Ovary (tissue), 9 donors: ENCODE data around the gene PRKCQ. TPM values are rescaled to one million over a fixed set of nuclear protein-coding genes. Genes with fewer than 3 reads are reported as not detected.
"Not testable (repeated sequence)": the region's sequence is repeated elsewhere in the genome, so short reads cannot be mapped to it uniquely, and the experiment has no call there.

Source experiments
- DNase-seq, 5 donors: peaks; one replicate each; pipeline ENCODE4 v3.0.0-alpha.2; 2019 to 2020
- H3K27ac ChIP-seq, 2 donors: fragments of 200-600 bp; one replicate each; pipeline versions ENCODE4 v1.5.1 to v1.8.0; 2019 to 2022
- H3K27me3 ChIP-seq: fragments of 200-600 bp; one replicate; pipeline ENCODE4 v1.8.0; 2022
- H3K36me3 ChIP-seq: fragments of 200-600 bp; sonication (generic); one replicate; pipeline ENCODE4 v1.5.1; 2019
- H3K4me1 ChIP-seq: one replicate; pipeline ENCODE4 v1.8.1; 2013; ENCODE audit warnings: mild to moderate bottlenecking, moderate library complexity; ENCODE audit not compliant: insufficient read depth
- H3K4me3 ChIP-seq: fragments of 200-600 bp; sonication (generic); one replicate; pipeline ENCODE4 v1.5.1; 2017
- H3K9me3 ChIP-seq, 2 donors: fragments of 200-600 bp in 1 of 2; sonication (generic) in 1 of 2; one replicate each; pipeline versions ENCODE4 v1.5.1 to v1.8.1; 2013 to 2019; ENCODE audit warnings: mild to moderate bottlenecking in 1 of 2, moderate library complexity in 1 of 2
- CTCF ChIP-seq, 3 donors: fragments of 450-650 bp in 2 of 3; fragments of 200-600 bp in 1 of 3; IDR thresholded peaks; one replicate each; pipeline versions ENCODE4 v1.5.1 to v1.8.0; 2016 to 2022; ENCODE audit warnings: antibody characterized with exemption in 3 of 3, mild to moderate bottlenecking in 1 of 3
- EP300 ChIP-seq: sonication (generic); formaldehyde crosslinking; IDR thresholded peaks from one replicate; pipeline ENCODE4 v1.6.1; 2017; ENCODE audit warnings: antibody characterized with exemption
- POLR2A ChIP-seq: fragments of 450-650 bp; IDR thresholded peaks from one replicate; pipeline ENCODE4 v1.6.1; 2017; ENCODE audit warnings: antibody characterized with exemption, mild to moderate bottlenecking, moderate library complexity
- WGBS, 3 donors: extraction: QIAGEN DNeasy Blood & Tissue Kit in 1 of 3; methylation state at CpG; one replicate each; pipeline versions ENCODE4 v1.1.5 to v1.1.7; 2013 to 2017; 5-methylcytosine and 5-hydroxymethylcytosine counted together
- intact Hi-C, 4 donors: fragments of 100-400 bp; cut with DNase I; formaldehyde crosslinking; loops; one replicate each; pipeline versions ENCODE4 v1.11.0 to v1.15.1; 2022 to 2023
- polyA plus RNA-seq, 2 donors: library from polyadenylated mRNA; stranded (reverse); fragments of 200-250 nt in 1 of 2; fragments of 350-450 nt in 1 of 2; fragmentation: Illumina TruSeq in 1 of 2; extraction: RNeasy Lipid Tissue Mini Kit (QIAGEN cat#74804) in 1 of 2; gene quantifications; one replicate each; pipeline ENCODE4 v1.2.3, GENCODE V29; 2013 to 2014
- total RNA-seq, 7 donors: library from RNA; depleted of rRNA in 2 of 7; stranded (reverse); fragments of >200 nt in 2 of 7; fragmentation: NEBNext Ultra II Directional in 3 of 7; extraction: Animal tissue kit (Norgen Biotek cat#: 25700) in 3 of 7; gene quantifications; one replicate each; pipeline versions ENCODE4 v1.1.0 to v1.2.4, GENCODE V29; 2016 to 2023
- donor health status: DM: no; HTN: no; CAD: no; lungs with moderate emphysema.
- donor health status: DM: no; HTN: no; CAD: no.
- donor health status: Bipolar disorder and iron deficiency.
- donor health status: DM: yes; HTN: yes; CAD: no.
- donor health status: DM: no; HTN: no; CAD: no.
- donor health status: DM: yes; HTN: yes; CAD: no.

The PRKCQ gene
- total and polyA plus RNA-seq, 9 donors, result 0.71 to 3.6 (median 1.1) TPM

- no peaks in the 10 kb centered on the region for H3K27me3 ChIP-seq
- 78 to 86% (median 82%) methylated on average over 5 of the region's 5 CpGs for WGBS, 3 donors
Observed at GRCh38 chr10:6474871-6475270, 105.2 kb downstream of the PRKCQ start.

GRCh38 chr10:6473901-6474370 is 106.1 kb downstream of the PRKCQ start:
- 32 to 46% (median 43%) methylated on average over 6 of the region's 6 CpGs for WGBS, 3 donors

More at GRCh38 chr10:6474871-6475270, 105.2 kb downstream of the PRKCQ start:
- no peak for DNase-seq
- Histone ChIP-seq H3K27ac (no peak overlapping the region), H3K4me1 (peaks cover 2% of the 10 kb centered on the region), H3K4me3 (no peak overlapping the region), H3K36me3 (no peaks in the 10 kb centered on the region), H3K9me3 (no peaks in the 10 kb centered on the region)
- intact Hi-C loops, result no loop called here
- TF ChIP-seq EP300 (no peak), POLR2A (no peak), CTCF (IDR thresholded peaks at IDR 0.05) (no peak)

DNA sequence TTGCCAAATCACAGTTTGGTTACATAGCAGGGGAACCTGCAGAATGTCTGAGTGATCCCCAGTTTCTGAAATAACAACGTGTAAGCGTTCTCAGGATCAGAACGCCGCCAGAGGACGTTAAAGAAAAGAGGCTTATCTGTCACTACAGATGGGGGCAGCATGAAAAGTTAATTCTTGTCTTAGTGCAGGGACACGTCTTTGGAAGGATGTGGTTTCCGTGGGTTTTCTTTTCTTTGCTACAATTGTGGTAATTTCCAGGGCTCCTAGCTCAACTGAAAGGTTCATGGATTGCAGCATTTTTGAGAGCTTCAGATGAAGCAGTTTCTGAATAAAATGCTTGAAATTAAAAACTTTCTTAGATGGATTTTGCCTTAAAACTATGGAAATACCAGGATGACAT is 106.6 kb downstream of the PRKCQ start:
- Histone ChIP-seq H3K4me3 (no peak overlapping the region), H3K27me3 (no peaks in the 10 kb centered on the region), H3K9me3 (no peaks in the 10 kb centered on the region), H3K27ac (no peak overlapping the region), H3K36me3 (no peaks in the 10 kb centered on the region), H3K4me1 (peaks cover 2% of the 10 kb centered on the region)
- no peak for DNase-seq
- 90 to 91% (median 90%) methylated on average over 7 of the region's 7 CpGs for WGBS, 3 donors
- no peak for TF ChIP-seq EP300
- no peak for TF ChIP-seq POLR2A
- no peak for TF ChIP-seq CTCF (IDR thresholded peaks at IDR 0.05)
- intact Hi-C loops, result no loop called here

More at GRCh38 chr10:6473901-6474370, 106.1 kb downstream of the PRKCQ start:
- Histone ChIP-seq H3K4me1 (peaks cover 2% of the 10 kb centered on the region), H3K27ac (no peak overlapping the region), H3K36me3 (no peaks in the 10 kb centered on the region), H3K27me3 (no peaks in the 10 kb centered on the region), H3K4me3 (no peak overlapping the region), H3K9me3 (no peaks in the 10 kb centered on the region)
- no peak for DNase-seq
- TF ChIP-seq EP300, result no peak
- no peak for TF ChIP-seq CTCF (IDR thresholded peaks at IDR 0.05)
- no peak for TF ChIP-seq POLR2A
- intact Hi-C loops, result no loop called here

GRCh38 chr10:6472710-6473005 is 107.4 kb downstream of the PRKCQ start:
- 94% methylated on average over 7 of the region's 7 CpGs for WGBS, 3 donors
- intact Hi-C loops, H3K4me3 ChIP-seq: not testable (repeated sequence)

GRCh38 chr10:6470894-6471618 is 109.0 kb downstream of the PRKCQ start:
- 92 to 94% (median 92%) methylated on average over 11 of the region's 11 CpGs for whole genome bisulfite sequencing, 3 donors
- H3K36me3 ChIP-seq, result no peaks in the 10 kb centered on the region
- no peaks in the 10 kb centered on the region for H3K27me3 ChIP-seq
- no peak for DNase-seq
- H3K9me3 ChIP-seq, result no peaks in the 10 kb centered on the region
- no peak overlapping the region for H3K27ac ChIP-seq
- H3K4me1 ChIP-seq, result peaks cover 2% of the 10 kb centered on the region
- no peak overlapping the region for H3K4me3 ChIP-seq
- TF ChIP-seq EP300, result no peak
- no peak for TF ChIP-seq POLR2A
- TF ChIP-seq CTCF (IDR thresholded peaks at IDR 0.05), result no peak
- intact Hi-C loops, result no loop called here

More at GRCh38 chr10:6472710-6473005, 107.4 kb downstream of the PRKCQ start:
- H3K36me3 ChIP-seq, H3K9me3 ChIP-seq, DNase-seq, H3K4me1 ChIP-seq, H3K27me3 ChIP-seq, H3K27ac ChIP-seq: not testable (repeated sequence)
